GM12878 (cell line): Measurements from ENCODE around the gene LAD1.

Experiments used
- BACH1 ChIP-seq: fragments of 450-650 bp; IDR thresholded peaks from 2 replicates; pipeline ENCODE4 v1.6.1; 2017; ENCODE audit warnings: mild to moderate bottlenecking, borderline replicate concordance
- BCL11A ChIP-seq: IDR thresholded peaks from 2 replicates; pipeline ENCODE4 v1.6.1; 2011; ENCODE audit warnings: low read depth, low read length
- BHLHE40 ChIP-seq, 2 experiments: fragments of 450-650 bp in 1 of 2; IDR thresholded peaks; 2 replicates each; pipeline ENCODE4 v1.6.1; 2011 to 2017; ENCODE audit warnings: low read depth in 2 of 2, borderline replicate concordance in 1 of 2, improper control_type of control experiment in 1 of 2, low read length in 1 of 2, mild to moderate bottlenecking in 1 of 2
- CTCF ChIP-seq, 3 experiments: IDR thresholded peaks in 2 of 3; conservative IDR thresholded peaks in 1 of 3; 2 replicates each; pipeline ENCODE4 v1.5.1; 2011; ENCODE audit warnings: low read depth in 3 of 3, low read length in 3 of 3, mild to moderate bottlenecking in 3 of 3, control low read depth in 2 of 3, moderate library complexity in 2 of 3, inconsistent platforms in 1 of 3, mixed read lengths in 1 of 3; ENCODE audit not compliant: control insufficient read depth in 2 of 3, insufficient read depth in 1 of 3; ENCODE audit errors: extremely low read depth in 1 of 3
- EP300 ChIP-seq, 2 experiments: fragments of 150-350 bp in 1 of 2; IDR thresholded peaks; 2 replicates each; pipeline ENCODE4 v1.6.1; 2011 to 2012; ENCODE audit warnings: low read depth in 2 of 2, low read length in 2 of 2, borderline replicate concordance in 1 of 2, improper control_type of control experiment in 1 of 2, inconsistent platforms in 1 of 2; ENCODE audit not compliant: control insufficient read depth in 1 of 2
- ETV6 ChIP-seq, 2 experiments: fragments of 450-650 bp in 1 of 2; IDR thresholded peaks in 1 of 2; conservative IDR thresholded peaks in 1 of 2; 2 replicates each; pipeline ENCODE4 v1.6.1; 2014; ENCODE audit warnings: antibody characterized with exemption in 1 of 2, borderline replicate concordance in 1 of 2, low read depth in 1 of 2, mild to moderate bottlenecking in 1 of 2, moderate library complexity in 1 of 2
- EZH2 ChIP-seq: IDR thresholded peaks from 2 replicates; pipeline ENCODE4 v1.6.1; 2012; ENCODE audit warnings: low read depth, mild to moderate bottlenecking, control low read depth, inconsistent platforms, low read length, borderline replicate concordance; ENCODE audit not compliant: control insufficient read depth
- HCFC1 ChIP-seq: fragments of 150-350 bp; IDR thresholded peaks from 2 replicates; pipeline ENCODE4 v1.6.1; 2014; ENCODE audit warnings: low read length
- NR2F1 ChIP-seq: fragments of 450-650 bp; conservative IDR thresholded peaks from 2 replicates; pipeline ENCODE4 v1.6.1; 2017; ENCODE audit warnings: mild to moderate bottlenecking
- POLR2A ChIP-seq: IDR thresholded peaks from 2 replicates; pipeline ENCODE4 v1.6.1; 2011; ENCODE audit warnings: low read depth, mild to moderate bottlenecking, low read length
- RFX5 ChIP-seq: IDR thresholded peaks from 2 replicates; pipeline ENCODE4 v1.6.1; 2011; ENCODE audit warnings: low read depth, low read length, improper control_type of control experiment
- SMC3 ChIP-seq: IDR thresholded peaks from 2 replicates; pipeline ENCODE4 v1.6.1; 2011; ENCODE audit warnings: low read length, improper control_type of control experiment, borderline replicate concordance
- TAF1 ChIP-seq: IDR thresholded peaks from 2 replicates; pipeline ENCODE4 v1.6.1; 2011; ENCODE audit warnings: mild to moderate bottlenecking, low read depth, low read length, borderline replicate concordance
- ZBTB11 ChIP-seq: fragments of 450-650 bp; formaldehyde crosslinking; IDR thresholded peaks from 2 replicates; pipeline ENCODE4 v1.5.0; 2022; ENCODE audit warnings: mild to moderate bottlenecking, missing genetic modification characterization

- TF ChIP-seq HCFC1 (no peak), BHLHE40 (IDR thresholded peaks at IDR 0.05; ENCODE audit: borderline replicate concordance in 1 of 2, low read depth in 2 of 2, low read length in 1 of 2) (no peak), TAF1 (no peak), RFX5 (no peak), CTCF (IDR thresholded peaks at IDR 0.05 in 2 of 3, conservative IDR thresholded peaks at IDR 0.05 in 1 of 3; ENCODE audit: control insufficient read depth in 2 of 3, extremely low read depth in 1 of 3, insufficient read depth in 1 of 3, low read depth in 3 of 3, low read length in 3 of 3) (no peak), EZH2 (no peak), POLR2A (no peak), EP300 (IDR thresholded peaks at IDR 0.05; ENCODE audit: borderline replicate concordance in 1 of 2, control insufficient read depth in 1 of 2, low read depth in 2 of 2, low read length in 2 of 2) (no peak), BCL11A (no peak), NR2F1 (no peak), ETV6 (conservative IDR thresholded peaks at IDR 0.05 in 1 of 2, IDR thresholded peaks at IDR 0.05 in 1 of 2; ENCODE audit: borderline replicate concordance in 1 of 2, low read depth in 1 of 2) (no peak), SMC3 (no peak), ZBTB11 (CRISPR knock-in tag) (no peak), BACH1 (no peak)
These were observed 2.6 kb upstream of the LAD1 start for GRCh38 chr1:201401700-201402099.
